Neural progenitor cell (in vitro differentiated cells): Measurements from ENCODE around the gene H6PD. TPM values are rescaled to one million over a fixed set of nuclear protein-coding genes. Genes with fewer than 3 reads are reported as not detected.

Experiments
- DNase-seq: peaks from one replicate; pipeline ENCODE4 v3.0.0-alpha.2; 2016; ENCODE audit warnings: low spot score
- H2AFZ ChIP-seq: fragments of 200-600 bp; sonication (generic); replicated peaks from 2 replicates; pipeline ENCODE4 v1.6.1; 2016; ENCODE audit warnings: antibody characterized with exemption
- H3F3A ChIP-seq: fragments of 200-600 bp; sonication (generic); 2 replicates; pipeline ENCODE4 v1.6.1; 2016; ENCODE audit warnings: antibody characterized with exemption, low read depth
- H3K27ac ChIP-seq: fragments of 200-600 bp; sonication (generic); 2 replicates; pipeline ENCODE4 v1.5.1; 2016; ENCODE audit warnings: mild to moderate bottlenecking
- H3K27me3 ChIP-seq: fragments of 200-600 bp; sonication (generic); 2 replicates; pipeline ENCODE4 v1.6.1; 2016; ENCODE audit warnings: mild to moderate bottlenecking, moderate library complexity
- H3K36me3 ChIP-seq: fragments of 200-600 bp; sonication (generic); 2 replicates; pipeline ENCODE4 v1.5.1; 2016
- H3K4me1 ChIP-seq: fragments of 200-600 bp; sonication (generic); 2 replicates; pipeline ENCODE4 v1.6.1; 2016; ENCODE audit warnings: mixed run types
- H3K4me2 ChIP-seq: fragments of 200-600 bp; sonication (generic); 2 replicates; pipeline ENCODE4 v1.6.1; 2016
- H3K4me3 ChIP-seq: fragments of 200-600 bp; sonication (generic); 2 replicates; pipeline ENCODE4 v1.5.1; 2016
- H3K79me2 ChIP-seq: fragments of 200-600 bp; sonication (generic); 2 replicates; pipeline ENCODE4 v1.6.1; 2016; ENCODE audit warnings: low read depth
- H3K9ac ChIP-seq: fragments of 200-600 bp; sonication (generic); 2 replicates; pipeline ENCODE4 v1.6.1; 2016
- H3K9me3 ChIP-seq: fragments of 200-600 bp; sonication (generic); 2 replicates; pipeline ENCODE4 v1.5.1; 2016; ENCODE audit warnings: low read depth
- H4K20me1 ChIP-seq: fragments of 200-600 bp; sonication (generic); 2 replicates; pipeline ENCODE4 v1.6.1; 2016; ENCODE audit warnings: low read depth
- H3K27ac Mint-ChIP-seq: 3 replicates; pipeline ENCODE4 v1.8.0; 2021; ENCODE audit warnings: mixed read lengths
- H3K27me3 Mint-ChIP-seq: 2 replicates; pipeline ENCODE4 v1.8.0; 2022; ENCODE audit warnings: low read depth, mild to moderate bottlenecking, inconsistent platforms, moderate library complexity, mixed read lengths; ENCODE audit not compliant: insufficient read depth
- H3K36me3 Mint-ChIP-seq: 3 replicates; pipeline ENCODE4 v1.8.0; 2021; ENCODE audit warnings: mixed read lengths
- H3K4me1 Mint-ChIP-seq: 3 replicates; pipeline ENCODE4 v1.8.0; 2021; ENCODE audit warnings: mixed read lengths
- H3K4me3 Mint-ChIP-seq: 3 replicates; pipeline ENCODE4 v1.8.0; 2021; ENCODE audit warnings: mild to moderate bottlenecking, moderate library complexity, mixed read lengths
- H3K9me3 Mint-ChIP-seq: 3 replicates; pipeline ENCODE4 v1.8.0; 2020; ENCODE audit warnings: mixed read lengths
- CTCF ChIP-seq: fragments of 200-600 bp; sonication (generic); IDR thresholded peaks from 2 replicates; pipeline ENCODE4 v1.5.1; 2017; ENCODE audit warnings: antibody characterized with exemption, mild to moderate bottlenecking
- EZH2 ChIP-seq: fragments of 200-600 bp; sonication (generic); IDR thresholded peaks from 2 replicates; pipeline ENCODE4 v1.6.1; 2017; ENCODE audit warnings: antibody characterized with exemption, mild to moderate bottlenecking, moderate library complexity
- EZH2phosphoT487 ChIP-seq: fragments of 200-600 bp; sonication (generic); IDR thresholded peaks from 2 replicates; pipeline ENCODE4 v1.6.1; 2017; ENCODE audit warnings: antibody characterized with exemption
- total RNA-seq: library from RNA; depleted of rRNA; stranded (reverse); fragments of >200 nt; gene quantifications from 2 replicates; pipeline ENCODE4 v1.2.3, GENCODE V29; 2015; ENCODE audit warnings: low replicate concordance

The H6PD gene
- total RNA-seq, 1 donor from 2014 or later = 6.0 TPM

GRCh38 chr1:9260059-9260766, 25.6 kb downstream of the H6PD start:
- Histone ChIP-seq H4K20me1 (no peaks in the 10 kb centered on the region), H3K36me3 (no peaks in the 10 kb centered on the region), H3K9me3 (no peaks in the 10 kb centered on the region), H3K9ac (no peak overlapping the region), H3K4me2 (no peak overlapping the region), H3K79me2 (peaks cover 5% of the 10 kb centered on the region), H2AFZ (no peak overlapping the region), H3K27me3 (peaks cover 6% of the 10 kb centered on the region), H3K4me1 (peaks cover 9% of the 10 kb centered on the region), H3K27ac (no peak overlapping the region), H3K4me3 (no peak overlapping the region), H3F3A (peaks cover 22% of the 10 kb centered on the region)
- no peak for DNase-seq
- Mint-ChIP-seq H3K9me3 (peaks cover 21% of the 10 kb centered on the region), H3K27me3 (peaks cover 13% of the 10 kb centered on the region), H3K4me3 (no peak overlapping the region), H3K36me3 (peaks cover 28% of the 10 kb centered on the region), H3K4me1 (peaks cover 2% of the 10 kb centered on the region), H3K27ac (peak overlapping the region; percentile 67)
- no peak for TF ChIP-seq CTCF
- no peak for TF ChIP-seq EZH2phosphoT487
- TF ChIP-seq EZH2 = no peak

GRCh38 chr1:9261496-9261895, 26.9 kb downstream of the H6PD start:
- no peak overlapping the region for H3K27ac ChIP-seq
- no peaks in the 10 kb centered on the region for H3K9me3 ChIP-seq
- Mint-ChIP-seq H3K27ac (no peak overlapping the region), H3K4me3 (no peak overlapping the region), H3K9me3 (peaks cover 21% of the 10 kb centered on the region), H3K36me3 (peaks cover 31% of the 10 kb centered on the region), H3K4me1 (peaks cover 11% of the 10 kb centered on the region), H3K27me3 (peaks cover 15% of the 10 kb centered on the region)
- no peaks in the 10 kb centered on the region for H3K36me3 ChIP-seq
- H3K79me2 ChIP-seq = peaks cover 5% of the 10 kb centered on the region
- no peak overlapping the region for H3K4me3 ChIP-seq
- no peaks in the 10 kb centered on the region for H4K20me1 ChIP-seq
- TF ChIP-seq CTCF = no peak
- TF ChIP-seq EZH2 = no peak
- TF ChIP-seq EZH2phosphoT487 = no peak
- H2AFZ ChIP-seq = no peak overlapping the region
- H3K9ac ChIP-seq = no peak overlapping the region
- H3K27me3 ChIP-seq = no peaks in the 10 kb centered on the region
- DNase-seq = no peak
- no peak overlapping the region for H3K4me2 ChIP-seq
- H3F3A ChIP-seq = peaks cover 31% of the 10 kb centered on the region
- H3K4me1 ChIP-seq = peaks cover 7% of the 10 kb centered on the region

- Mint-ChIP-seq H3K36me3 (peaks cover 28% of the 10 kb centered on the region), H3K27me3 (peaks cover 13% of the 10 kb centered on the region), H3K27ac (no peak overlapping the region), H3K4me1 (peaks cover 16% of the 10 kb centered on the region), H3K4me3 (no peak overlapping the region), H3K9me3 (peaks cover 21% of the 10 kb centered on the region)
- no peak overlapping the region for H3K27ac ChIP-seq
- H3F3A ChIP-seq = peaks cover 31% of the 10 kb centered on the region
- H4K20me1 ChIP-seq = no peaks in the 10 kb centered on the region
- H3K4me3 ChIP-seq = no peak overlapping the region
- no peak overlapping the region for H3K4me2 ChIP-seq
- peaks cover 5% of the 10 kb centered on the region for H3K79me2 ChIP-seq
- no peak overlapping the region for H2AFZ ChIP-seq
- no peak for DNase-seq
- H3K9ac ChIP-seq = no peak overlapping the region
- H3K27me3 ChIP-seq = no peaks in the 10 kb centered on the region
- H3K36me3 ChIP-seq = no peaks in the 10 kb centered on the region
- peaks cover 7% of the 10 kb centered on the region for H3K4me1 ChIP-seq
- H3K9me3 ChIP-seq = no peaks in the 10 kb centered on the region
- no peak for TF ChIP-seq EZH2phosphoT487
- no peak for TF ChIP-seq CTCF
- no peak for TF ChIP-seq EZH2
Measured at GRCh38 chr1:9262096-9262986, 27.8 kb downstream of the H6PD start.
